Thyroid gland (tissue), 4 donors: ENCODE measurements around the gene MOAP1. TPM values are rescaled to one million over a fixed set of nuclear protein-coding genes. Genes with fewer than 3 reads are reported as not detected.
A peak's percentile ranks its signal among the peaks of the same experiment; 100 is the strongest.
"Not testable (repeated sequence)": the region's sequence is repeated elsewhere in the genome, so short reads cannot be mapped to it uniquely, and the experiment has no call there.

Experiments used
- DNase-seq, 2 donors: peaks; one replicate each; pipeline ENCODE4 v3.0.0-alpha.2; 2019
- H3K27ac ChIP-seq, 3 donors: fragments of 200-600 bp; sonication (generic); 1 replicate in 2 of 3; 2 replicates in 1 of 3; pipeline ENCODE4 v1.5.1; 2016 to 2019; ENCODE audit warnings: mild to moderate bottlenecking in 1 of 3, moderate library complexity in 1 of 3
- H3K27me3 ChIP-seq: fragments of 200-600 bp; sonication (generic); one replicate; pipeline ENCODE4 v1.5.1; 2019
- H3K36me3 ChIP-seq, 2 donors: fragments of 200-600 bp; sonication (generic); one replicate each; pipeline ENCODE4 v1.5.1; 2016 to 2019
- H3K4me1 ChIP-seq, 2 donors: fragments of 200-600 bp; sonication (generic); one replicate each; pipeline ENCODE4 v1.5.1; 2017 to 2019
- H3K4me3 ChIP-seq, 3 donors: fragments of 200-600 bp; sonication (generic); replicated peaks in 1 of 3; 1 replicate in 2 of 3; 2 replicates in 1 of 3; pipeline ENCODE4 v1.5.1; 2016; ENCODE audit warnings: mild to moderate bottlenecking in 1 of 3
- H3K9me3 ChIP-seq: fragments of 200-600 bp; sonication (generic); one replicate; pipeline ENCODE4 v1.5.1; 2017
- CTCF ChIP-seq, 6 experiments: fragments of 200-600 bp in 3 of 6; fragments of 450-650 bp in 3 of 6; sonication (generic) in 3 of 6; IDR thresholded peaks; one replicate each; pipeline ENCODE4 v1.5.1; 2016 to 2019; ENCODE audit warnings: antibody characterized with exemption in 6 of 6, mild to moderate bottlenecking in 2 of 6, inconsistent platforms in 1 of 6, moderate library complexity in 1 of 6
- POLR2A ChIP-seq, 2 donors: fragments of 450-650 bp; IDR thresholded peaks; one replicate each; pipeline ENCODE4 v1.6.1; 2017; ENCODE audit warnings: antibody characterized with exemption in 2 of 2, mild to moderate bottlenecking in 2 of 2, moderate library complexity in 1 of 2
- WGBS, 2 donors: methylation state at CpG; one replicate each; pipeline ENCODE4 v1.1.5; 2017; 5-methylcytosine and 5-hydroxymethylcytosine counted together
- intact Hi-C: fragments of 100-400 bp; cut with DNase I; formaldehyde crosslinking; loops from one replicate; pipeline ENCODE4 v1.15.1; 2023
- total RNA-seq, 4 donors: library from RNA; depleted of rRNA; stranded (reverse); fragments of >200 nt; gene quantifications; one replicate each; pipeline ENCODE4 v1.2.3, GENCODE V29; 2016

MOAP1 gene
- total RNA-seq, 4 donors from 2014 or later, result 34.1 to 48.2 (median 41.5) TPM

- Histone ChIP-seq H3K36me3 (no peaks in the 10 kb centered on the region), H3K27me3 (no peaks in the 10 kb centered on the region), H3K27ac (peak overlapping the region; percentile 93 to 96 (median 93)), H3K4me3 (peak overlapping the region; percentile 53 to 94 (median 68)), H3K4me1 (peaks cover 17 to 23% of the 10 kb centered on the region in 2 donors), H3K9me3 (no peaks in the 10 kb centered on the region)
- intact Hi-C loops, result no loop called here
- WGBS, 2 donors, result 0 to 3% methylated on average over 8 to 10 of the region's 10 CpGs
- TF ChIP-seq CTCF (IDR thresholded peaks at IDR 0.05) (no peak), POLR2A (IDR thresholded peaks at IDR 0.05) (no peak)
- DNase-seq, result no peak
Measured at GRCh38 chr14:93185349-93185720, 638 bp upstream of the MOAP1 start.

GRCh38 chr14:93183596-93184317 lies 940 bp downstream of the MOAP1 start:
- Histone ChIP-seq H3K27ac (peak overlapping the region; percentile 93 to 96 (median 93)), H3K9me3 (no peaks in the 10 kb centered on the region), H3K4me3 (peak overlapping the region; percentile 74 to 94 (median 89)), H3K27me3 (no peaks in the 10 kb centered on the region), H3K36me3 (no peaks in the 10 kb centered on the region), H3K4me1 (peaks cover 17 to 23% of the 10 kb centered on the region in 2 donors)
- intact Hi-C loops, result no loop called here
- peak; percentile 12 to 18 for DNase-seq
- TF ChIP-seq POLR2A (IDR thresholded peaks at IDR 0.05) (no peak), CTCF (IDR thresholded peaks at IDR 0.05) (no peak)
- 31 to 40% methylated on average over 15 to 17 of the region's 17 CpGs for WGBS, 2 donors

- TF ChIP-seq POLR2A (IDR thresholded peaks at IDR 0.05) (no peak), CTCF (IDR thresholded peaks at IDR 0.05) (no peak)
- H3K9me3 ChIP-seq, result no peaks in the 10 kb centered on the region
- no peak for DNase-seq
- intact Hi-C loops, result no loop called here
- no peak overlapping the region for H3K4me3 ChIP-seq
- no peaks in the 10 kb centered on the region for H3K4me1 ChIP-seq
- H3K27ac ChIP-seq, result no peak overlapping the region
- H3K36me3 ChIP-seq, result no peaks in the 10 kb centered on the region
- WGBS, 2 donors, result 84 to 87% methylated on average over 6 of the region's 6 CpGs
- H3K27me3 ChIP-seq, result no peaks in the 10 kb centered on the region
Measured at GRCh38 chr14:93175492-93175891, 9.2 kb downstream of the MOAP1 start.

- DNase-seq, H3K36me3 ChIP-seq, intact Hi-C loops, H3K4me1 ChIP-seq, H3K4me3 ChIP-seq, H3K27me3 ChIP-seq, H3K9me3 ChIP-seq, H3K27ac ChIP-seq: not testable (repeated sequence)
- whole genome bisulfite sequencing, 2 donors, result 75 to 78% methylated on average over 4 of the region's 5 CpGs
Measured at GRCh38 chr14:93174731-93175130, 10.0 kb downstream of the MOAP1 start.

- no peaks in the 10 kb centered on the region for H3K4me1 ChIP-seq
- intact Hi-C loops, result no loop called here
- no peaks in the 10 kb centered on the region for H3K9me3 ChIP-seq
- no peaks in the 10 kb centered on the region for H3K27me3 ChIP-seq
- H3K36me3 ChIP-seq, result no peaks in the 10 kb centered on the region
- no peak for TF ChIP-seq CTCF (IDR thresholded peaks at IDR 0.05)
- TF ChIP-seq POLR2A (IDR thresholded peaks at IDR 0.05), result no peak
- no peak for DNase-seq
- WGBS, 2 donors, result 46 to 54% methylated on average over 10 of the region's 10 CpGs
- no peak overlapping the region for H3K27ac ChIP-seq
- no peak overlapping the region for H3K4me3 ChIP-seq
Measured at GRCh38 chr14:93173943-93174395, 10.7 kb downstream of the MOAP1 start.
